ENCODE data around the gene NUTM2F. TPM values are rescaled to one million over a fixed set of nuclear protein-coding genes. Genes with fewer than 3 reads are reported as not detected.

Gene NUTM2F
- total and polyA plus RNA-seq, 7 donors, result not detected

DNA sequence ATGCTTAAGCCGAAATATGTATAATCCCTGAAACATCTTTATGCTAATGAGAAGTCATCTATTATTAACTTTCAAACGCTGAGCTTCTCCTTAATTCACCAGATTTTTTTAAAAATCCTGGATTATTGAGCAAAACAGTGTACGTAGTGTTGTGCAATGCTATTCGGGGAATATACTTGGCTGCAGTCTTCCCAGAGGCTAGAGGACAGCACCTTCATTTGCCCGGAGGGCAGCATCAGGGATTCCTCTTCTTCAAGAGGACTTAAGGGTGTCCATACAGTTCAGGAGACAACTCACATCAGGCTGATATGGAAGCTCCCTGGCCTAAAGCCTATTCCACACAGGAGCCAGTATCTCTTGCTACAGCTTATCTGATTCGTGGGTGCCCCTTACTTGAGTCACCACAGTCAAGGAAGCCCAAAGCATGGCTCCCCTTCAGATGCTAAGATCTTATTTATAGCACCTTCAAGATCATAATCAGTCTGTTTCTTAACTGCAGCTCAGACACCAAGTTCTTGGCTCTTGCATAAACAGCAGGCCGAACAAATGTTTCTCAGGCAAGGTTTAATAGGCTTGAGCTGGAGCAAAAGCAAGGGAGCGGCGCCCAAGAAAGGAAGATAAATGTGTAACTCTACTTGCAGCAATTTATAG is 29.4 kb downstream of the NUTM2F start:
- Histone ChIP-seq H3K27ac (peak overlapping the region in 3 of 4 donors; percentile 71 to 82 (median 73)), H3K4me3 (no peak overlapping the region), H3K36me3 (peaks cover 0 to 5% (median 0%) of the 10 kb centered on the region in 4 donors), H3K4me1 (peaks cover 0 to 29% (median 20%) of the 10 kb centered on the region in 4 donors), H3K27me3 (no peaks in the 10 kb centered on the region), H3K9me3 (no peaks in the 10 kb centered on the region)
- 77 to 91% methylated on average over 9 of the region's 9 CpGs for WGBS, 2 donors
- DNase-seq, result peak; percentile 84
- peak; percentile 7 to 67 (median 39) for TF ChIP-seq POLR2AphosphoS5 (IDR thresholded peaks at IDR 0.05)
- TF ChIP-seq, protein P1, sequence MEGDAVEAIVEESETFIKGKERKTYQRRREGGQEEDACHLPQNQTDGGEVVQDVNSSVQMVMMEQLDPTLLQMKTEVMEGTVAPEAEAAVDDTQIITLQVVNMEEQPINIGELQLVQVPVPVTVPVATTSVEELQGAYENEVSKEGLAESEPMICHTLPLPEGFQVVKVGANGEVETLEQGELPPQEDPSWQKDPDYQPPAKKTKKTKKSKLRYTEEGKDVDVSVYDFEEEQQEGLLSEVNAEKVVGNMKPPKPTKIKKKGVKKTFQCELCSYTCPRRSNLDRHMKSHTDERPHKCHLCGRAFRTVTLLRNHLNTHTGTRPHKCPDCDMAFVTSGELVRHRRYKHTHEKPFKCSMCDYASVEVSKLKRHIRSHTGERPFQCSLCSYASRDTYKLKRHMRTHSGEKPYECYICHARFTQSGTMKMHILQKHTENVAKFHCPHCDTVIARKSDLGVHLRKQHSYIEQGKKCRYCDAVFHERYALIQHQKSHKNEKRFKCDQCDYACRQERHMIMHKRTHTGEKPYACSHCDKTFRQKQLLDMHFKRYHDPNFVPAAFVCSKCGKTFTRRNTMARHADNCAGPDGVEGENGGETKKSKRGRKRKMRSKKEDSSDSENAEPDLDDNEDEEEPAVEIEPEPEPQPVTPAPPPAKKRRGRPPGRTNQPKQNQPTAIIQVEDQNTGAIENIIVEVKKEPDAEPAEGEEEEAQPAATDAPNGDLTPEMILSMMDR (IDR thresholded peaks at IDR 0.05), result no peak
- no peak for TF ChIP-seq POLR2A (IDR thresholded peaks at IDR 0.05)
- peak in 1 of 4 donors; percentile 11 for TF ChIP-seq EP300 (IDR thresholded peaks at IDR 0.05)
- intact Hi-C loops (cut with DNase I), result loop anchor here (5.0 kb wide), 1 partner anchor 37 kb away; no protein-coding TSS in a partner anchor

DNA sequence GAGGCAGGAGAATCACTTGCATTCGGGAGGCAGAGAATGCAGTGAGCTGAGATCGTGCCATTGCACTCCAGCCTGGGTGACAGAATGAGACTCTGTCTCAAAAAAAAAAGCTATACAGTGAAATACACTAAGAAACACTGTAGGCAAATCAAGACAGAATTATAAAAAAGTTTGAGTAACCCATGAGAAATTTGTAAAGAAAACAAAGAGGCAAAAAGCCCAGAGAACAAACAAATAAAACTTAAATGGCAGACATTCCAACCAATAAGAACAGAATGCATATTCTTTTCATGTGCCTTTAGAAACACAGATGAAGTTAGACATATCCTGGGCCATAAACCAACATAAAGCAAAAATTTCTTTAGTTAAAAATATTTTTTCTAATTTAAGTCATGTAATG is 38.8 kb downstream of the NUTM2F start:
- Histone ChIP-seq H3K4me3 (no peak overlapping the region), H3K36me3 (peaks cover 0 to 24% (median 1%) of the 10 kb centered on the region in 4 donors), H3K27me3 (no peaks in the 10 kb centered on the region), H3K4me1 (peaks cover 0 to 39% (median 22%) of the 10 kb centered on the region in 4 donors), H3K9me3 (no peaks in the 10 kb centered on the region), H3K27ac (no peak overlapping the region)
- no peak for DNase-seq
- no peak for TF ChIP-seq EP300 (IDR thresholded peaks at IDR 0.05)
- no peak for TF ChIP-seq POLR2A (IDR thresholded peaks at IDR 0.05)
- TF ChIP-seq, protein P1 (IDR thresholded peaks at IDR 0.05), result no peak
- TF ChIP-seq POLR2AphosphoS5 (IDR thresholded peaks at IDR 0.05), result no peak
- intact Hi-C loops (cut with DNase I), result no loop called here
- 88 to 93% methylated on average over 2 of the region's 2 CpGs for WGBS, 2 donors

DNA sequence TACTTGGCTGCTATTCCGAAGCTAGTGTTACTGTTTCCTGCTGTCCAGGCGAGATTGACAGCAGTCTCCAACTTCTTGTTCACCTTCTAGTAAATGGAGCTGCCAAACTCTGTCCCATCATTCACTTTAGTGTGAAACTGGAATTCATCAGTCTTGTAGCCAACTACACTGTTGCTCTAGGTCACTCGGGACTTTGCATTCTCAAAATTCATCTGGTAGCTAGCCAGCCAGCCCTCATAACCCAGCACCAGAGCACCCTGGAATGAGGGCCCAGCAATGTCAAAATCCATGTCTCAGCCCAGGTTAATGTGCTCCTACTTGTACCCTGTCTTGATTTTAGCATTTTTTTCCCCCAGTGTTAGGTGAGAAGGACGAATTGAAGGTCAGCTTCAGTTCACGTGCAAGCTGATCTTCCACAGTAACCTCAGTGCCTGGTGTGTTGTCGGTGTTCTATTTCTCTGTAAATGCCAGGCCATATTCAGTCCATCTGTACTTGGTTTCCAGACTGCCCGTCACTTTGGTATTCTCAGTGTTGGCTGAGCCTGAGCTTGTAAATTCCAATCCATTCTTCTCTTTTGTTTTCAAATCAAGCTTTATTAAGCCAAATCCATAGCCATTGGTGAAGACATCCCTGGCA is 40.4 kb downstream of the NUTM2F start:
- H3K4me1 ChIP-seq, result peaks cover 0 to 39% (median 22%) of the 10 kb centered on the region in 4 donors
- no peaks in the 10 kb centered on the region for H3K27me3 ChIP-seq
- intact Hi-C loops (cut with DNase I), result no loop called here
- peak overlapping the region in 3 of 4 donors; percentile 65 to 68 (median 67) for H3K27ac ChIP-seq
- DNase-seq, result no peak
- 90 to 96% methylated on average over 7 of the region's 7 CpGs for WGBS, 2 donors
- TF ChIP-seq POLR2AphosphoS5 (IDR thresholded peaks at IDR 0.05), result no peak
- TF ChIP-seq EP300 (IDR thresholded peaks at IDR 0.05), result no peak
- TF ChIP-seq POLR2A (IDR thresholded peaks at IDR 0.05), result no peak
- TF ChIP-seq, protein P1 (IDR thresholded peaks at IDR 0.05), result no peak
- H3K4me3 ChIP-seq, result no peak overlapping the region
- peaks cover 0 to 8% (median under 1%) of the 10 kb centered on the region in 4 donors for H3K36me3 ChIP-seq
- H3K9me3 ChIP-seq, result no peaks in the 10 kb centered on the region

DNA sequence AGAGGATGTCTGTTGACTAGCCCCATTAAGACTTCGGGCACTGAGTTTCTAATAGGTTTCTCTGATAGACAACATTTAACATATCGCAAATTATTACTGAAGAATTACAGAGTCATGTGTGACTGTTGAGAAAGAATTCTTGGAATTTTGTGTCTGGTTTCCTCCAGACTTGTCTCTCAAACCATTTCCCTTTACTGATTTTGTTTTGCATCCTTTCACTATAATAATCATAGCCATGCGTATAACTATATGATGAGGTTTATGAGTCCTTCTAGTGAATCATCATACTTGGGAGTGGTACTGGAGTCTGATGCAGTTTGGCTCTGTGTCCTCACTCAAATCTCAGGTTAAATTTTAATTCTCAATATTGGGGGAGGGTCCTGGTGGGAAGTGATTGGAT is 42.3 kb downstream of the NUTM2F start:
- Histone ChIP-seq H3K4me3 (no peak overlapping the region), H3K27me3 (no peaks in the 10 kb centered on the region), H3K27ac (no peak overlapping the region), H3K4me1 (peaks cover 0 to 39% (median 22%) of the 10 kb centered on the region in 4 donors), H3K9me3 (no peaks in the 10 kb centered on the region), H3K36me3 (no peaks in the 10 kb centered on the region)
- TF ChIP-seq, protein P1 (IDR thresholded peaks at IDR 0.05), result no peak
- TF ChIP-seq EP300 (IDR thresholded peaks at IDR 0.05) (no peak), POLR2AphosphoS5 (IDR thresholded peaks at IDR 0.05) (no peak), POLR2A (IDR thresholded peaks at IDR 0.05) (no peak)
- 83 to 93% methylated on average over 3 of the region's 3 CpGs for WGBS, 2 donors
- intact Hi-C loops (cut with DNase I), result no loop called here
- DNase-seq, result no peak

Measured in sigmoid colon (tissue), 7 donors.